DMS114 treated with DMSO at 0.1 percent for 48 hours (cell line): Measurements from ENCODE around the gene CKAP4.
A peak's percentile ranks its signal among the peaks of the same experiment; 100 is the strongest.
"Not testable (repeated sequence)": the region's sequence is repeated elsewhere in the genome, so short reads cannot be mapped to it uniquely, and the experiment has no call there.

Experiments used
- DNase-seq: peaks from one replicate; lab custom pipeline; 2025; ENCODE audit not compliant: unreplicated experiment; lab: John Stamatoyannopoulos, UW

The CKAP4 gene, protein sequence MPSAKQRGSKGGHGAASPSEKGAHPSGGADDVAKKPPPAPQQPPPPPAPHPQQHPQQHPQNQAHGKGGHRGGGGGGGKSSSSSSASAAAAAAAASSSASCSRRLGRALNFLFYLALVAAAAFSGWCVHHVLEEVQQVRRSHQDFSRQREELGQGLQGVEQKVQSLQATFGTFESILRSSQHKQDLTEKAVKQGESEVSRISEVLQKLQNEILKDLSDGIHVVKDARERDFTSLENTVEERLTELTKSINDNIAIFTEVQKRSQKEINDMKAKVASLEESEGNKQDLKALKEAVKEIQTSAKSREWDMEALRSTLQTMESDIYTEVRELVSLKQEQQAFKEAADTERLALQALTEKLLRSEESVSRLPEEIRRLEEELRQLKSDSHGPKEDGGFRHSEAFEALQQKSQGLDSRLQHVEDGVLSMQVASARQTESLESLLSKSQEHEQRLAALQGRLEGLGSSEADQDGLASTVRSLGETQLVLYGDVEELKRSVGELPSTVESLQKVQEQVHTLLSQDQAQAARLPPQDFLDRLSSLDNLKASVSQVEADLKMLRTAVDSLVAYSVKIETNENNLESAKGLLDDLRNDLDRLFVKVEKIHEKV

DNA sequence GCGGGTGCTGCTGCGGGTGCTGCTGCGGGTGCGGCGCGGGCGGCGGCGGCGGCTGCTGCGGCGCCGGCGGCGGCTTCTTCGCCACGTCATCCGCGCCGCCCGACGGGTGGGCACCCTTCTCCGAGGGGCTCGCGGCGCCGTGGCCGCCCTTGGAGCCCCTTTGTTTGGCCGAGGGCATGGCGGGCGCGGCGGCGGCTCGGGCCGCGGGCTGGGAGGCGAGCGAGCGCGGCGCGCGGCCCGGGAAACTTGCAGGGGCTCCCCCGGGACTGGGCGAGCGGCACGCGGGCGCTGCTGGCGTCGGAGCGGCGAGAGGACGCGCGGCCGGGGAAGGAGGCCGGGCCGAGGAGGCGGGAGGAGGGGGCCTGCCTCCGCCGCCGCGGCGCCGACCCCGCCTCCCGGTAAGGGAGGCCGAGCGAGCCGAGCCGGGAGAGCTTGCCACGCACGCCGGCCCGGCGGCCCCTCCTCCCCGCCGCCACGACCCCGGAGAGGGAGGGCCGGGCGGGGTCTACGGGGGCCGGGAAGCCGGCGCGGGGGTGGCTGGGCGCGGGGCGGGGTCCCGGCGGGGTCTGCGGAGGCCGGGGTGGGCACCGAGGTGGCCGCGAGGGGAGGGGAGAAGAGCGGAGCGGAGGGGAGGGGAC is at the start of gene CKAP4:
Gene CKAP4 (minus strand): TSS at position 347 of the 638 bp plus-strand sequence. CDS start 169 bp downstream, at position 178.
- no peak for DNase-seq

DNA sequence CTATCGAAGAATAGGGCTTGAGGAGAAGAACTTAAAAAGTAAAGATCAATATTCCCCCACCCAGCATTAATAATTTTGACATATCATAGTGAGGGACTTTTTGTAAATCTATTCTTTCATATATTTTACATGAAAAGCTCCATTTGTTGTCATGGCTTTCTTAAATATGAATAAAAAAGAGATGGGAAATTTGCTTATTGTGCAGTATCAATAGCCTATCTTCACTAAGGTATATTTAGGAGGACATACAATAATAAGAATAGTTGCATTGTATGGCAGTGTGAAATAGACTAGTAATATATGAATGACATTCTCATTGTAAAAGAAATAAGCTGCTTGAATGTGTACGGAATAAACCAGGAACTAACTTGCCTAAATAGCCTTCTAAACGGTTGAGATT is 49.3 kb upstream of the CKAP4 start:
- DNase-seq: no peak

DNA sequence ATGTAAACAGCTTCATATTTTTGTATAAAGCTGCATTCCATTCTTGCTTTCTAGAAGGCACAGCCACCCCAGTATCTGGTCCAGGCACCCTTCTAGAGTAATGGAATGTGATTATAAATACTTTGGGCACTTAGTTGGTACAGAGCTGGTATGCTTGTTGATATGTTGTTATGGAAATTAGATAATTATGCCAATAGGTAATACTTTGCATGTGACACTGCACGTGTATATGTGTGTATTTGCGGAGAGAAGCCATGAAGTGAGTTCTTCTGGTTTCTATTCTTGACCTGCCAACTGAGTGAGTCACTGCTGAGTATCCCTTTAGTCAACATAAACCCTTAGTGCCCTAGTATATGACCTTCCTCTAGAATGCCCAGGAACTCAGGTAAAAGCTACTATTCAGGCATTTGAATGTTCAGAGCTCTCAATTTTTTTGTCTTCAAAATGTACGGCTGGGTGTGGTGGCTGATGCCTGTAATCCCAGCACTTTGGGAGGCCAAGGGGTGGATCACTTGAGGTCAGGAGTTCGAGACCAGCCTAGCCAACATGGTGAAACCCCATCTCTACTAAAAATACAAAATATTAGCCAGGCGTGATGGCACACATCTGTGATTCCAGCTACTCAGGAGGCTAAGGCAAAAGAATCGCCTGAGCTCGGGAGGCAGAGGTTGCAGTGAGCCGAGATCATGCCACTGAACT is 48.5 kb upstream of the CKAP4 start:
- no peak for DNase-seq

DNA sequence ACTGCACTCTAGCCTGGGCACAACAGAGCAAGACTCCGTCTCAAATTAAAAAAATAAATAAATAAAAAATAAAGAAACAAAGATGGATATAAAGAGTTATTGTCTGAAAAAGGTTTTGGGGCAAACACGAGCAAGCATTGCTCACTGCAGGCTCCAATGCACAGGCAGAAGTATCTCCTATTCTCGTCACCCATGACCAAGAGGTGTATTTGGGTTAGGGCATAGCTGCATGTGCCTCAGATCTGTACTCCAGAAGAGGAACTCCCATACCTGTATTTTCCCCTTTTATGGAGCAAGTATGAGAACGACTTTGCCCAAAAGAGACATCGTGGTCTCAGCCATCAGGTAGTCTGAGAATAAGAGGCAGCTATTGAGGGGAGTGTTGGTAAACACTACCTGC is 44.5 kb upstream of the CKAP4 start:
- no peak for DNase-seq

DNA sequence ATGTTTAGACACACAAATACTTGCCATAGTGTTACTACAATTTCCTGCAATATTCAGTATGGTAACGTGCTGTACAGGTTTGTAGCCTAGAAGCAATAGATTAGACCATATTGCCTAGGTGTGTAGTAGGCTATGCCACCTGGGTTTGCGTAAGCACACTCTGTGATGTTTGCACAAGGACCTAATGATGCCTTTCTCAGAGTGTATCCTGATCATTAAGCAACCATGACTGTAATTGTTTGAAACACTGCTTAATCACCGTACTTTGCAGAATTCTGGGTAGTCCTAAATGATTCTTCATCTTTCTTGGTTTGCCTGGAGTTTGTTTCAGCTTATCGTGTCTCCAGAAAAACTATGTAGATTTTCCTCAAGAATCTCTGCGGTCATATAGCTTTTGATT is 43.5 kb upstream of the CKAP4 start:
- no peak for DNase-seq

DNA sequence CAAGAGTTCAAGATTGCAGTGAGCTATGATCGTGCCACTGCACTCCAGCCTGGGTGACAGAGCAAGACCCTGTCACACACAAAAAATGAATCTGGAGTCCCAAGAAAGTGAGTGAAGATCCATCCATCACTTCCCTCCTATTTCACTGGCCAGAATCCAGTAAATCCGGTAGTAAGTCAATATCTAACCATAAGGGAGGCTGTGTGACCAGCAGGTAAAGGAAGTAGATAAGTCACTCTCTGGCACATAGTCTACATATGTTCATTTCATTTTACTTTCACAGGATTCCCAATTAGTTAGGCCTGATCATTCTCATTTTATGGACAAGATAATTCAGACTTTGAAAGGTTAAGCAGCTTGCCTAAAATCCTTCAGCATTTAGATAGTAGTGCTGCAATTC is 42.8 kb upstream of the CKAP4 start:
- no peak for DNase-seq

DNA sequence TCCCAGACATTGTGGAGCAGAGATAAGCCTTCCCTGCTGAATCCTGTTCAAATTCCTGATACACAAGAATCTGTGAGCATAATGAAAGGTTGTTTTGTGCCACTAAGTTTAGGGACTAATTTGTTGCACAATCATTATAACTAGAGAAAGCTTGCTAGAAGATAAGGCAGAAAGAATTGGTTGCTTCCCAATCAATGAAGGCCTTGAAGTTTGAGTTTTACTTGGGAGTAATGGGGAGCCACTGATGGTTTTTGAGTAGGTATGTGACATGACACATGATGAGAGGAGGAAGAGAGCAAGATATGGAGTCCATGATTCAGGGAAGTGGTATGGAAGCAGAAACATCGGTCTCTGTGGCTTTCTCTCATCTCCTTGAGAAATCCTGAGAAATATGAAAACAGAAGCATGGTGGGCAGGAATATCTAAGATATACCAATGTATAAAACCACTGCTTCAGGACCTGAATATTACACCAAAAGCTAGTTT is 41.4 kb upstream of the CKAP4 start:
- no peak for DNase-seq

DNA sequence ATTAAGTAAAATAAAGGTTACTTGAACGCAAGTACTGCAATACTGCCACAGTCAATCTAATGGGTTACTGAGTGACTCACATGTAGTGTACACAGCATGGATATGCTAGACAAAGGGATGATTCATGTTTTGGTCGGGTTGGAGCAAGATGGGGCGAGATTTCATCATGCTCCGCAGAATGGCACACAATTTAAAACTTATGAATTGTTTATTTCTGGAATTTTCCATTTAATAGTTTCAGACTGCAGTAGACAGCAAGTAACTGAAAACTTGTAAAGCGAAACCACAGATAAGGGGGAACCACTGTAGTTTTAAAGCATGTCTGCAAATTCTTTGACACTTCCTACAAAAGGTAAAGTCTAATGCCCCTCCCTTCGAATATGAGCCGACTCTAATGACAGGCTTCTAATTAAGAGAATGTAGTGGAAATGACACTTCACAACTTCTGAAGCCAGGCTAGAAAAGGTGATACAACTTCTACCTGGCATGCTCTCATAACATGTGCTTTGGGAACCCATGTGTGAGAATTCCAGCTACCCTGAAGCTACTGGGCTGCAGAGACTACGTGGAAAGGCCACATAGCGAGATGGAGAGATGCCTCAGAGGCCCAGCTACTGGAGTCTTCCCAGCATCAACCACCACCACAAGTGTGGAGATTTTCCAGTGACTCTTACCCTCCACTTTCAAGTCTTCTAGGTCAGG is 40.8 kb upstream of the CKAP4 start:
- DNase-seq: no peak

DNA sequence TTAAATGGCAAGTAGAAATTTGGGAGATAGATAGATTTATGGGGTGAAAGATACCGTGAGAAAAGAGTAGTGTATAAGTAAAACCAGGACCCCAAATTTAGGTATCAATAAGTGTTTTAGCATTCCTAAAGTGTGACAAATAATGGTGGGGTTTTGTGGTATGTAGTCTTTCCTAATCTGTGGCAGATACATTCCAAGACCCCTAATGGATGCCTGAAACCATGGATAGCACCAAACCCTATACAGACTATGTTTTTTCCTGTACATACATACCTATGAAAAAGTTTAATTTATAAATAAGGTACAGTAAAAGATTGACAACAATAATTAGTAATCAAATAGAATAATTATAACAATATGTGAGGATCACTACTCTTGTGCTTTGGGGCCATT is 40.3 kb upstream of the CKAP4 start:
- DNase-seq: no peak

DNA sequence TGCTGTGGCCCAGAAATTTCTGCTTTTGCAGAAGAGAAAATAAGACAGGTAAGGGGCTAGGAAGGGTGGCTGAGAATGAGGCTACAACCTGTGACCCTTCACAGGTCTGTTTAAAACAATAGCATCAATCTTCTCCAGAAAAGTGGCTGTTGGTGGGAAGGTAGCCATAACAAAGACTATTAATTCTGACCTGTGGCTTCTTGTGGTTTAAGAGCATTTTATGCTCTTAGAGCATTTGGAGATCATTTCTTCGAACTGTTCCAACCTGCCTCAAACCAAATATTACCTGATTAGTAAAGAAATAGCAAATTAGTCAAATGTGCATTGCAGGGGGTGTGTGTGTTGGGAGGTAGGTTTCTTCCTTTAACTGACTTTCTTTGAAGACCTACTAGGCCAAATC is 39.5 kb upstream of the CKAP4 start:
- DNase-seq: no peak

DNA sequence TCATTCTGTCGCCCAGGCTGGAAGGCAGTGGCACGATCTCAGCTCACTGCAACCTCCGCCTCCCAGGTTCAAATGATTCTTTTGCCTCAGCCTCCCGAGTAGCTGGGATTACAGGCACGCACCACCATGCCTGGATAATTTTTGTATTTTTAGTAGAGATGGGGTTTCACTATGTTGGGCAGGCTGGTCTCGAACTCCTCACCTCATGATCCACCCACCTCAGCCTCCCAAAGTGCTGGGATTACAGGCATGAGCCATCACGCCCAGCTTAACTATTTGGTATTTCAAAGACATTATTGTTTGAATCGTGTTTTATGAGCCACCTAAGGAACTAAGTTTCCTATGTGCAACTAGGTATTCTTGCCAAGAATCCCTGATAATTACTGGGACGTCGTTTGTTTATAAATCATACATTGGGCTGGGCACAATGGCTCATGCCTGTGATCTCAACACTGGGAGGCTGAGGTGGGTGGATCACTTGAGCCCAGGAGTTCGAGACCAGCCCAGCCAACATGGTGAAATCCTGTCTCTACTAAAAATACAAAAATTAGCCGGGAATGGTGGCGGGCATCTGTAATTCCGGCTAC is 38.8 kb upstream of the CKAP4 start:
- DNase-seq: not testable (repeated sequence)

DNA sequence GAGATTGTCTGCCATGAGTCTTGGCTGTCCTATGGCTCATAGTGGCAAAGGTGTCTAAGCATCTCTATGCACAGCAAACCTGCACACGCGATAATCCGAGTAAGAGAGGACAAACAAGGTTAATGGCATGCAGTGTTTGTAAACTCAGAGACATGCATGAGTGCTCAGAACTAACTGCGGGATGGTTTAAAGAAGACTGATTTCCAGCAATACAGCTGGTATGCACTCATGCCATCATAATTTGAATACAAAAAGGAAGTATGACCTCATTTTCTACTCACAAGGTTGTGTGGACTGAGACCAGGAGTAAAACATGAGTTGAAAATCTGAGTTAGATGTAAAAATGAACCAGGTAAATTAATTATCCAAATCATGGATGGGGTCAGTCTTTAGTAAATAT is 38.2 kb upstream of the CKAP4 start:
- no peak for DNase-seq

DNA sequence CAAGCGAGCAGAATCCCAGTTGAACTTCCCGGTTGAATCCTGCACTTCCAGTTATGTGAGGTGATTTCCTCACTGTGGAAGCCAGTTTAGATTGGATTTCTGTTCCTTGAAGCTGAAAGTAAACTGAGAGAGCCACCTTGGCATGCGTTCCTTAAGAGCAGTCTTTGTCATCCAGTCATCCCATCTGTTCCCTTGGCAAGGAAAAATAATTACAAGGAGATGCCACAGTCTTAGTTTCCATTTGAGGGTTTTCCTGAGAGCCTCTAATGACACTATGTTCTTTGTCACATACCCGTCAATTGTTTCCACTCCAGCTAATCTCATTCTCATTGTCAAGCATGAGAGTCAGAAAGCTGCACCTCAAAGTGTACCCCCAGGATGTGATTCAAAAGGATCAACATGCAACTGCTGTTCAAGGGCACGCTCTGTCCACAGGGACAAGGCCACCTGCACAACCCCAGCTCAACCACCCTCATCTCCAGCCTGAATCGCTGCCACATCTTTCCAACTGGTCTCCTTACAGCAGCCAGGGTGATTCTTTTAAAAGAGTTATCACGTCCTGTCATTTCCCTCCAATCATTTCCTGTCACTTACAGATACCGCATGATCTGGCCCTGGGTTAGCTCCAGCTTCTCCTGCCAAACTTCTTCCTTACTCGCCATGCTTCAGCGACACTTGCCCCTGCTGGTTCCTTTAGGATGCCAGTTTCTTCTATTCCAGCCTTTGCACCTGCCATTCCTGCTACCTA is 36.7 kb upstream of the CKAP4 start:
- no peak for DNase-seq

DNA sequence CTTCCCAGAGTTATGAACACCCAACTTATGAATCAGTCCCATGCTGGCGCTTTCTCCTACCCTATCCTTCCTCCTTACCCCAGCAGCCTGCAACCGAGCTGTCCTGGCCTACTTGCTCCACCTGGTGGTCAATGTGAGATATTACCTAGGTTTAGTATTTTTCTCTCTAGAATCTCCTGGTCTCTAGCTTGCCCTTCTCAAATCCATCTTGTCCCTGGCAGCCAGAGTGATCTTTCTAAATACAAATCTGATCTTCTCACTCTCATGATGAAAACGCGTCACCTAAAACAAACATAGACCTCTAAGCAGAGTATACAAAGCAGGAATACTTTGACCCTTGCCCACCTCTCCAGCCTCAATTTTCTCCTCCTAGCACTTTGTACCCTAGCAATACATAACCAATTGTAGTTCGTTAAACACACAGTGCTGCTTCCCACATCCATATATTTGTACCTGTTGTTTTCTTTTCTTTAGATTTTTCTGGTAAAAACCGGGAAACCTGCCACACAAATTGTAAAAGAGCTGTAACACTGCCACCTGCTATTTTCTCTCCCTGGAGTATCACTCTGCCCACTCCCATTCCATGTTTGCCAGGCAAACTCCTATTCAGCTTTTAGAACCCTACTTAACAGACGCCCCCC is 34.8 kb upstream of the CKAP4 start:
- DNase-seq: peak; percentile 43

DNA sequence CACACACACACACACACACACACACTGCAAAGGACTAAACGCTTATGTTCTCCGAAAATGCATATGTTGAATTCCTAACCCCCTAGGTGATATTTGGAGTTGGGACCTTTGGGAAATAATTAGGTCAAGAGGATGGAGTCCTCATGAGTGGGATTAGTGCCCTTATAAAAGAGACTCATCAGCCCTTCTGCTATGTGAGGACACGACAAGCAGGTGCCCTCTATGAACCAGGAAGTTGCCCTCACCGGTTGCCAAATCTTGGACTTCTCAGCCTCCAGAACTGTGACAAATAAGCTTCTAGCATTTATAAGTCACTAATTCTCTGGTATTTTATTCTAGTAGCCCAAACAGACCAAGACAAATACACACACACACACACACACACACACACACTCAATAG is 34.0 kb upstream of the CKAP4 start:
- DNase-seq: no peak

DNA sequence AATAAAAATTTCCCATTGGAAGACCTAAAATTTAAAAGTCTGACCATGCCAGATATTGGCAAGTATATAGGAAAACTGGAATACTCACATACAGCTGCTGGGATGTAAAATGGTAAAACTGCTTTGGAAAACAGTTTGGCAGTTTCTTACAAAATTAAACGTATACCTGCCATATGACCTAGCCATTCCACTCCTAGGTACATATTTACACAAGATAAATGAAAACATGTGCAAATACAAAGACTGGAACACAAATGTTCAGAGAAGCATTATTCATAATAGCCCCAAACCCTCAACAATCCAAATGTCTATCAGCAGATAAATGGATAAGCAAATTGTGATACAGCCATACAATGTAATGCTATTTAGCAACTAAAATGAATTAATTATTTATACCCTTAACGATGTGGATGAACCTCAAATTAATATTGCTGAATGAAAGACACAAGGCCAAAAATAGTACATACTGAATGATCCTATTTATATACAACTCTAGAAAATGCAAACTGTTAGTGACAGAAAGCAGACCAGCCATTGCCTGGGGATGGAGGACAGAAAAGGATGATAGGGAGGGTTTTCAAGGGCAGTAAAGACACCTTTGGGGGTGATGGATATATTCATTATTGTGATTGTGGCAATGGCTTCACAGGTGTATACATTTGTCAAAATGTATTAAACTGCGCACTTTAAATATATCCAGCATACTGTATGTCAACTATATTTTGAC is 33.4 kb upstream of the CKAP4 start:
- DNase-seq: no peak

DNA sequence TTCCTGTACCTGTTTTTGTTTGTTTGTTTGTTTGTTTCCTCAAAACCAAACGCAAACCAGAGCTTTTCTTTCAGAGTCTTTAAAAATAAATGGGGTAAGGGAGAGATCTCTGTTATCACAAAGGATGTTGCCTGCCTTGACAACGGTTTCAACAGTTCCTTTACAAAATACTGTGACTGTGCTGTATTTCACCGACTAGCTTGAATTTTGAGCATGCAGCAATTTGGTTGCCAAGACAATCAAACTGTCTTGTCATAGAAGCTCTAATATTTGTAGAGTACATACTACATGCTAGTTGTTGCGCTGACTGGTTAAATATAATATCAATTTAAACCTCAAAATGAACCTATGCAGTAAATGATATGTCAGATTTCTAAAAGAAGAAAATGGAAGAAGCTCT is 32.3 kb upstream of the CKAP4 start:
- no peak for DNase-seq

DNA sequence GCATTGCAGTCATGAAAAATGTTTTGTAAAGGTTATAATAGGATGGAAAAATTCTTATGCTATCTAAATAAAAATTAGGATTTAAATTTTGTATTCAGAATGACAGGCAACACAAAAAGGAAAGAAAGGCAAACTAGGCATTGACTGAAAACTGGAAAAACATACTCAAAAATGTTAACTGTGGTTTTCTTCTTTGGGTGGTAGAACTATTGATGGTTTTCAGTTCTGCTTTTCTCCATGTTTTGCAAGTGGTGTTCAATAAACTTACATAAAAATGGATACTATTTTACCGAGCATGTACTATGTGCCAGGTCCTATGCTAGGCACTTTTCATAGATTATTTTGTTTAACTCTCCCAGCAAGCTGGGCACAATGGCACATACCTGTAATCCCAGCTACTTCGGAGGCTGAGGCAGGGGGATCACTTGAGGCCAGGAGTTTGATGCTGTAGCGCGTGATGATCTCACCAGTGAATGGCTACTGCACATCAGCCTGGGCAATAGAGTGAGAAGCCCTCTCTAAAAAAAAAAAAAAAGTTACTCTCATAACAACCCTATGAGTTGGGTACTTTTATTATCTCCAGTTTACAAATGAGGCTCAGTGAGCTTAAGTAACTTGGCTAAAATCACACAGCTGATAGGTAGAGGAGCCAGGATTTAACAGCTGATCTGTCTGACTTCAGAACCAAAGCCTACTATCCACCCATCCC is 28.4 kb upstream of the CKAP4 start:
- DNase-seq: no peak
